Astrocyte (in vitro differentiated cells and primary cell): ENCODE data around the gene PDE4C. TPM values are rescaled to one million over a fixed set of nuclear protein-coding genes. Genes with fewer than 3 reads are reported as not detected.

ENCODE experiments used
- DNase-seq: peaks from one replicate; pipeline ENCODE4 v3.0.0-alpha.2; 2010; ENCODE audit warnings: low read depth
- FAIRE-seq: peaks from 2 replicates; lab custom pipeline; 2011; peaks lifted over from hg19 to GRCh38; lab: Jason Lieb, UNC
- H2AFZ ChIP-seq: 2 replicates; pipeline ENCODE4 v1.6.0; 2012; ENCODE audit warnings: low read depth, low read length, inconsistent platforms
- H3K27ac ChIP-seq: 2 replicates; pipeline ENCODE4 v1.5.1; 2011; ENCODE audit warnings: low read depth, low read length, inconsistent platforms
- H3K27me3 ChIP-seq: 2 replicates; pipeline ENCODE4 v1.6.0; 2011; ENCODE audit warnings: low read length, inconsistent platforms; ENCODE audit not compliant: insufficient read depth
- H3K36me3 ChIP-seq: 2 replicates; pipeline ENCODE4 v1.5.1; 2011; ENCODE audit warnings: low read length, inconsistent platforms; ENCODE audit not compliant: insufficient read depth
- H3K4me1 ChIP-seq: 2 replicates; pipeline ENCODE4 v1.5.1; 2011; ENCODE audit warnings: low read length, inconsistent platforms; ENCODE audit not compliant: insufficient read depth
- H3K4me2 ChIP-seq: 2 replicates; pipeline ENCODE4 v1.6.0; 2012; ENCODE audit warnings: low read length, inconsistent platforms
- H3K4me3 ChIP-seq: 2 replicates; pipeline ENCODE4 v1.5.1; 2011; ENCODE audit warnings: low read depth, mild to moderate bottlenecking, low read length, inconsistent platforms; ENCODE audit not compliant: insufficient read depth
- H3K79me2 ChIP-seq: 2 replicates; pipeline ENCODE4 v1.6.0; 2012; ENCODE audit warnings: mild to moderate bottlenecking, low read length, inconsistent platforms; ENCODE audit not compliant: insufficient read depth
- H3K9ac ChIP-seq: 2 replicates; pipeline ENCODE4 v1.6.0; 2012; ENCODE audit warnings: mild to moderate bottlenecking, low read length, inconsistent platforms
- H3K9me3 ChIP-seq: 2 replicates; pipeline ENCODE4 v1.5.1; 2012; ENCODE audit warnings: low read depth, mild to moderate bottlenecking, low read length, inconsistent platforms; ENCODE audit not compliant: insufficient read depth
- H4K20me1 ChIP-seq: 2 replicates; pipeline ENCODE4 v1.6.0; 2012; ENCODE audit warnings: low read length, inconsistent platforms; ENCODE audit not compliant: insufficient read depth
- H3K27ac Mint-ChIP-seq: one replicate; pipeline ENCODE4 v1.8.0; 2021; ENCODE audit warnings: mild to moderate bottlenecking, mixed read lengths; ENCODE audit not compliant: unreplicated experiment
- H3K27me3 Mint-ChIP-seq: one replicate; pipeline ENCODE4 v1.8.0; 2021; ENCODE audit warnings: low read depth, mixed read lengths; ENCODE audit not compliant: unreplicated experiment
- H3K36me3 Mint-ChIP-seq: one replicate; pipeline ENCODE4 v1.8.0; 2021; ENCODE audit warnings: low read depth, mixed read lengths; ENCODE audit not compliant: unreplicated experiment
- H3K4me1 Mint-ChIP-seq: one replicate; pipeline ENCODE4 v1.8.0; 2021; ENCODE audit warnings: low read depth, mixed read lengths; ENCODE audit not compliant: unreplicated experiment
- H3K4me3 Mint-ChIP-seq: one replicate; pipeline ENCODE4 v1.8.0; 2021; ENCODE audit warnings: mild to moderate bottlenecking, moderate library complexity, mixed read lengths; ENCODE audit not compliant: unreplicated experiment
- H3K9me3 Mint-ChIP-seq: one replicate; pipeline ENCODE4 v1.8.0; 2021; ENCODE audit warnings: mild to moderate bottlenecking, mixed read lengths; ENCODE audit not compliant: unreplicated experiment
- CTCF ChIP-seq: IDR thresholded peaks from 2 replicates; pipeline ENCODE4 v1.5.1; 2011; ENCODE audit warnings: low read depth, mild to moderate bottlenecking, inconsistent platforms, low read length, moderate library complexity; ENCODE audit not compliant: insufficient read depth
- EZH2 ChIP-seq: IDR thresholded peaks from 2 replicates; pipeline ENCODE4 v1.6.1; 2012; ENCODE audit warnings: mild to moderate bottlenecking, low read length, inconsistent platforms; ENCODE audit not compliant: insufficient read depth
- total RNA-seq: library from RNA; stranded (reverse); gene quantifications from 2 replicates; pipeline ENCODE4 v1.2.1, GENCODE V29; 2021

Gene PDE4C
- total RNA-seq, 1 donor from 2014 or later = 0.64 TPM

DNA sequence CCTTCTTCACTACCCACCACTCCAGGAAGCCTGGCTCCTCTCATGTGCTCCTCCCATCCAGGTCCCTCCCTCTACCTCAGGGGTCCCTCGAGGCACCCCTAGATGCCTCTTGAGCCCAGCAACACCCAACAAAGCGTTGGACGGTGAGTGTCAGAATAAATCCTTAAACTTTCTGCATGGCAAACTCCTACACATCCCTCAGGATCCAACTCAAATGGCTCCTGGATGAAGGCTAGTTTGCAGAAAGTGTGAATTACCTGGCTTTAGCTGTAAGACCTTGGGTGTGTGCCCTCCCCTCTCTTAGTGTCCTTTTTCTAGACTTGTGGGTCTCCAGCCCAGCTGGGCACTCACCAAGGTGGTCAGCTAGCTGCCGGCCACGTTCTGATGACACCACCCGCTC, 27.9 kb downstream of the PDE4C start:
- FAIRE-seq (no peak), DNase-seq (no peak)
- Histone ChIP-seq H4K20me1 (peaks cover 17% of the 10 kb centered on the region), H3K4me2 (no peak overlapping the region), H3K9me3 (no peaks in the 10 kb centered on the region), H2AFZ (no peak overlapping the region), H3K27ac (no peak overlapping the region), H3K4me3 (no peak overlapping the region), H3K4me1 (peaks cover 13% of the 10 kb centered on the region), H3K36me3 (no peaks in the 10 kb centered on the region), H3K9ac (no peak overlapping the region), H3K79me2 (peaks cover 10% of the 10 kb centered on the region), H3K27me3 (no peaks in the 10 kb centered on the region)
- peaks cover 2% of the 10 kb centered on the region for H3K27me3 Mint-ChIP-seq
- H3K36me3 Mint-ChIP-seq = peaks cover 18% of the 10 kb centered on the region
- H3K4me1 Mint-ChIP-seq = peaks cover 4% of the 10 kb centered on the region
- TF ChIP-seq CTCF (no peak), EZH2 (no peak)
- peaks cover 2% of the 10 kb centered on the region for H3K9me3 Mint-ChIP-seq
- peak overlapping the region; percentile 27 for H3K4me3 Mint-ChIP-seq
- H3K27ac Mint-ChIP-seq = no peak overlapping the region

DNA sequence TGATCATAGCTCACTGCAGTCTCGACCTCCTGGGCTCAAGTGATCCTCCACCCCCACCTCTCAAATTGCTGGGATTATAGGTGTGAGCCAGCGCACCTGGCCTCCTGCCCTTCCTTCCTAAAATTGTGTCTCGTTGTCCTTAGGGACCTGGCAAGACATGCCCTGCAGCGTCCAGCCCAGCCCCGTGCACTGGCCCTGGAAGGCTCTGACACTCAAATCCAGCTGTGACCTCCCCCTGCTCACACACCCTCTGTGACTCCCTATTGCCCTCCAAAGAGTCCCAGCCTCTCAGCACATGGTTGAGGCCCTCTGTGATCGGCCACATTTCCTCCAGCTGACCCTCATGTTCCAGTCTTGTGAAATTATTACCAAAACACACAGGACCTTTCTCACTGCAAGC, 28.3 kb downstream of the PDE4C start:
- peaks cover 7% of the 10 kb centered on the region for H3K79me2 ChIP-seq
- H3K36me3 Mint-ChIP-seq = peaks cover 18% of the 10 kb centered on the region
- H4K20me1 ChIP-seq = peaks cover 14% of the 10 kb centered on the region
- H3K9me3 ChIP-seq = no peaks in the 10 kb centered on the region
- no peak for TF ChIP-seq CTCF
- no peak for TF ChIP-seq EZH2
- FAIRE-seq (no peak), DNase-seq (no peak)
- peaks cover 9% of the 10 kb centered on the region for H3K4me1 ChIP-seq
- H3K4me3 Mint-ChIP-seq = no peak overlapping the region
- no peak overlapping the region for H3K27ac ChIP-seq
- H3K27me3 ChIP-seq = no peaks in the 10 kb centered on the region
- H2AFZ ChIP-seq = no peak overlapping the region
- H3K36me3 ChIP-seq = no peaks in the 10 kb centered on the region
- no peak overlapping the region for H3K4me2 ChIP-seq
- H3K27ac Mint-ChIP-seq = no peak overlapping the region
- H3K27me3 Mint-ChIP-seq = no peaks in the 10 kb centered on the region
- H3K9ac ChIP-seq = no peak overlapping the region
- H3K9me3 Mint-ChIP-seq = no peaks in the 10 kb centered on the region
- peaks cover 3% of the 10 kb centered on the region for H3K4me1 Mint-ChIP-seq
- no peak overlapping the region for H3K4me3 ChIP-seq

DNA sequence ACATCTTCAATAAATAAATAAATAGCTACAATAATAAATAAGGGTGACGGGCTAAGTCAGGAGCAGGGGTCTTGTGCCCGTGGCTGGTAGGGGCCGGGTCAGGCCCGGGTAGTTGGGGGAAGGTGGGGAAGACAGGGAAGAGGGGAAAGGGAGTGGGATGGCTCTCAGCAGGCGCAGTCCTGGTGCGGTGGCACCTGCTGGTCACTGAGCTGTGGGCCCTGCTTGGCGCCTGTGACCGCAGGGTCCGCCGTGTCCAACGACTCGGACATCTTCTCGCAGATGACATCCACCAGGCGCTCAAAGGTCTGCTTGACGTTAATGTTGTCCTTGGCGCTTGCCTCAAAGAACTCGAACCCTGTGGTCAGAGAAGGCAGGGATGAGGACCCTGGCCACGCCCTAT, 28.9 kb downstream of the PDE4C start:
- FAIRE-seq (no peak), DNase-seq (no peak)
- Histone ChIP-seq H3K4me1 (peaks cover 6% of the 10 kb centered on the region), H3K9ac (no peak overlapping the region), H3K27me3 (no peaks in the 10 kb centered on the region), H3K36me3 (no peaks in the 10 kb centered on the region), H3K27ac (no peak overlapping the region), H3K4me2 (no peak overlapping the region), H4K20me1 (peaks cover 11% of the 10 kb centered on the region), H3K9me3 (no peaks in the 10 kb centered on the region), H3K4me3 (no peak overlapping the region), H2AFZ (no peak overlapping the region), H3K79me2 (peaks cover 7% of the 10 kb centered on the region)
- peaks cover 16% of the 10 kb centered on the region for H3K36me3 Mint-ChIP-seq
- no peak overlapping the region for H3K27ac Mint-ChIP-seq
- no peak for TF ChIP-seq EZH2
- no peak for TF ChIP-seq CTCF
- no peak overlapping the region for H3K4me3 Mint-ChIP-seq
- H3K27me3 Mint-ChIP-seq = no peaks in the 10 kb centered on the region
- peaks cover 3% of the 10 kb centered on the region for H3K4me1 Mint-ChIP-seq
- no peaks in the 10 kb centered on the region for H3K9me3 Mint-ChIP-seq
